ACC112 (cell line): ENCODE data around the gene SLC30A2.

Source experiments
- H2AFZ ChIP-seq: fragments of 200-600 bp; sonication (generic); one replicate; pipeline ENCODE4 v1.6.0; 2017; ENCODE audit warnings: antibody characterized with exemption, low read length; ENCODE audit not compliant: unreplicated experiment
- H3K27ac ChIP-seq: fragments of 200-600 bp; sonication (generic); 2 replicates; pipeline ENCODE4 v1.5.1; 2014; ENCODE audit warnings: low read depth, mild to moderate bottlenecking, antibody characterized with exemption, low read length, moderate library complexity
- H3K27me3 ChIP-seq: fragments of 200-600 bp; sonication (generic); 2 replicates; pipeline ENCODE4 v1.6.1; 2014; ENCODE audit warnings: mild to moderate bottlenecking, antibody characterized with exemption, low read length, moderate library complexity, mixed read lengths; ENCODE audit not compliant: insufficient read depth
- H3K36me3 ChIP-seq: fragments of 200-600 bp; sonication (generic); 2 replicates; pipeline ENCODE4 v1.6.1; 2016; ENCODE audit warnings: mild to moderate bottlenecking, antibody characterized with exemption, low read length, moderate library complexity, mixed read lengths; ENCODE audit not compliant: insufficient read depth
- H3K4me1 ChIP-seq: fragments of 200-600 bp; sonication (generic); one replicate; pipeline ENCODE4 v1.6.1; 2016; ENCODE audit warnings: low read length, mixed read lengths; ENCODE audit not compliant: insufficient read depth, unreplicated experiment, control insufficient read depth
- H3K4me3 ChIP-seq: fragments of 200-600 bp; sonication (generic); 2 replicates; pipeline ENCODE4 v1.5.1; 2014; ENCODE audit warnings: mild to moderate bottlenecking, low read depth, low read length
- H3K79me2 ChIP-seq: fragments of 200-600 bp; sonication (generic); one replicate; pipeline ENCODE4 v1.6.0; 2016; ENCODE audit warnings: low read length; ENCODE audit not compliant: control insufficient read depth, unreplicated experiment, insufficient read depth

The SLC30A2 gene

DNA sequence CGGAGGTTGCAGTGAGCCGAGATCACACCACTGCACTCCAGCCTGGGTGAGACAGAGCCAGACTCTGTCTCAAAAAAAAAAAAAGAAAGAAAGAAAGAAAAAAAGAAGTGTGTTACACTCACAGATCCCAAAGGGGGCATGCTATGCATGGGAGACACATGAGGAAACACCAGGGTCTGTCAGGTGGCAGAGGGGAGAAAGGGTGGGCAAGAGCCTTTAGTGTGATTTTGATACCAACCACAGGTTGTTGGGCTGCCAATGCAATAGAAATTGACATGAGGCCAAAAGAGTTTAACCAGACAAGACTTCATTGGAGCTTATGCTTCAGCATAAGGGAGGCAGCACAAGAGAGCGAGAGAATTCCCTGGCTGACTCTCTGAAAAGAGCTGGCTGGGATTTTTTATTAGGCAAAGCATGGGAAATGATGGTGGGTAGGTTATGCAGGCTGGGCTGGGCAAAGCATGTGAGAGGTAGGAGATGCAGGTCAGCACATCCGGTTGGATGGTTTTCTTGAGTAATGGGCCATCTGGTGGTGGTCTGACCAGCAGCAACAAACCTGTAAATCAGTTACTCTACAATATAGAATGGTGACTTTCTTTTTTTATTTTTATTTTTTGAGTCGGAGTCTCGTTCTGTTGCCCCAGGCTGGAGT, 36.0 kb downstream of the SLC30A2 start:
- H3K4me3 ChIP-seq, result no peak overlapping the region
- H2AFZ ChIP-seq, result no peak overlapping the region
- no peaks in the 10 kb centered on the region for H3K36me3 ChIP-seq
- H3K4me1 ChIP-seq, result no peaks in the 10 kb centered on the region
- no peak overlapping the region for H3K27ac ChIP-seq
- H3K27me3 ChIP-seq, result no peaks in the 10 kb centered on the region
- no peaks in the 10 kb centered on the region for H3K79me2 ChIP-seq

DNA sequence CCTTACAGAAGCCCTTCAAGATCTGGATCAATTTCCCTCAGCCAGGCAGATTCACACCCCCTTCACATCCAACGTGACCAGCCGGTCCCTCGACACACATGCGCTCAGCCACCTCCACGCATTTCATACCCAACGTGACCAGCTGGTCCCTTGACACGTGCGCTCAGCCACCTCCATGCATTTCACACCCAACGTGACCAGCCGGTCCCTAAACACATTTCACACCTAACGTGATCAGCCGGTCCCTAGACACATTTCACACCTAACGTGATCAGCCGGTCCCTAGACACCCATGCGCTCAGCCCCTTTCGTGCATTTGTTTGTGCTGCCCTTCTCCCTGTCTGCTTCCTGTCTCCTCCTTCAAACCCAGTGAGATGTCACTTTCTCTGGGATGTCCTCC, 39.2 kb downstream of the SLC30A2 start:
- H2AFZ ChIP-seq, result no peak overlapping the region
- no peak overlapping the region for H3K4me3 ChIP-seq
- H3K79me2 ChIP-seq, result no peaks in the 10 kb centered on the region
- H3K4me1 ChIP-seq, result no peaks in the 10 kb centered on the region
- no peak overlapping the region for H3K27ac ChIP-seq
- H3K36me3 ChIP-seq, result no peaks in the 10 kb centered on the region
- H3K27me3 ChIP-seq, result no peaks in the 10 kb centered on the region

DNA sequence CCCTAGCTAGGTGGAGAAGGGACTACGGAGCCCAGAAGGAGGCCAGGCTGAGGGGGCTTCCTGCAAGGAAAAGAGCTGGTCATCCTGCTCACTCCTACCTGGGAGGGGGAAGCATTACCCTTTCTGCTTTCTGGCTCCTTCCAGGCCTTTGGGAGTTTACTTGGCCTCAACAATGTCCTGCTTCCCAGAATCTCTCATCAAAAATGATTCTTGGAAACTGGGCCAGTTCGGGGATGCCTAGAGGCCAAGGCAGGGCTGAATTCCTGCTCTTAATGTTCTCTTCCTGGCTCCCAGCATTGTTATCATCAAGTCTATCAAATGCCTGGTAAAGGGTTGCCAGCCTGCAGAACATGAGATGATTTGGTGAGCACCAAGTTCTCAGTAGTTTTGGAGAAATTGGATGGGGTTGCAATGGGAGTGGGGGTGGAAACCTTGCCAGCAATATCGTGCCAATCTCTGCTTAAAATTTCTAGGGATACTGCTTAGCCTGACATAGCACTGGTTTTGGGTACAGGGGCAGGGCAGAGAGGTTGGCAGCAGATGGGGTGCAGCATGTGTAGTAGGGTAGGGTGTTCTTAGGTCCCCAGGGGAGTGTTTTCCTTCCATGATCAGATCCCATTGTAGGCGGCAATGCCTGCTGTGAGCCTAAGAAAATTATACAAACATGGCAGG, 40.3 kb downstream of the SLC30A2 start:
- no peaks in the 10 kb centered on the region for H3K27me3 ChIP-seq
- H3K36me3 ChIP-seq, result no peaks in the 10 kb centered on the region
- H2AFZ ChIP-seq, result no peak overlapping the region
- H3K79me2 ChIP-seq, result no peaks in the 10 kb centered on the region
- no peak overlapping the region for H3K4me3 ChIP-seq
- no peak overlapping the region for H3K27ac ChIP-seq
- H3K4me1 ChIP-seq, result no peaks in the 10 kb centered on the region

DNA sequence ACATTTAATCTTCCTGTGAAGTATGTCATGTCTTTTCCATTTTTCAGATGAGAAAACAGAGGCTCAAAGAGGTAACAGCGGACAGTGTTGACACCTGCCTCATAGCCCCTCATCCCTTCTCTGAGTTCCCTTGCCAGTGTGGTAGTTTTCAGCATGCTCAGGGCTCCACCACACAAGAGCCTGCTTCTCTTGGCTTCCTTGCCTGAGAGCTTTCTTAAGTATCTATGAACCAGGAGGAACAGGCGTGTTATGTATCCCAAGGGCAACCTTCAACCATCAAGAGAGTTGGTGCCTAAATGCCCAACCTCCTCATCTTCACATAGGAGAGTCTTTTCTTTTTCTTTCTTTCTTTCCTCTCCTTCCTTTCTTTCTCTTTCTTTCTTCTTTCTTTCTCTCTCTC, 42.2 kb downstream of the SLC30A2 start:
- no peak overlapping the region for H3K4me3 ChIP-seq
- H3K27me3 ChIP-seq, result no peaks in the 10 kb centered on the region
- H3K4me1 ChIP-seq, result peaks cover under 1% of the 10 kb centered on the region
- H3K36me3 ChIP-seq, result no peaks in the 10 kb centered on the region
- H3K79me2 ChIP-seq, result no peaks in the 10 kb centered on the region
- no peak overlapping the region for H3K27ac ChIP-seq
- no peak overlapping the region for H2AFZ ChIP-seq

DNA sequence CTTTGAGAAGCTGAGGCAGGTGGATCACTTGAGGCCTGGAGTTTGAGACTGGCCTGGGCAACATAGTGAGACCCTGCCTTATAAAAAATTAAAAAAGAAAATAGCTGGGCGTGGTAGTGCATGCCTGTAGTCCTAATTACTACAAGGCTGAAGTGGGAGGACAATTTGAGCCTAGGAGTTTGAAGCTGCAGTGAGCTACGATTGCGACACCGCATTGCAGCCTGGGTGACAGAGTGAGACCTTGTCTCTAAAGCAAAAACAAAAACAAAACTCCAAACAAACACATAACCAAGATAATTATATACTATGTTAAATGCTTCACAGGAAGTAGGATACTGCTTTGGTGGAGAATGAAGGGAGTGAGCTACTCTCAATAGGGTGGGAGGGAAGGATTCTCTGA, 42.7 kb downstream of the SLC30A2 start:
- Histone ChIP-seq H3K27ac (no peak overlapping the region), H2AFZ (no peak overlapping the region), H3K4me1 (peaks cover 4% of the 10 kb centered on the region), H3K27me3 (no peaks in the 10 kb centered on the region), H3K4me3 (no peak overlapping the region), H3K36me3 (no peaks in the 10 kb centered on the region), H3K79me2 (no peaks in the 10 kb centered on the region)

DNA sequence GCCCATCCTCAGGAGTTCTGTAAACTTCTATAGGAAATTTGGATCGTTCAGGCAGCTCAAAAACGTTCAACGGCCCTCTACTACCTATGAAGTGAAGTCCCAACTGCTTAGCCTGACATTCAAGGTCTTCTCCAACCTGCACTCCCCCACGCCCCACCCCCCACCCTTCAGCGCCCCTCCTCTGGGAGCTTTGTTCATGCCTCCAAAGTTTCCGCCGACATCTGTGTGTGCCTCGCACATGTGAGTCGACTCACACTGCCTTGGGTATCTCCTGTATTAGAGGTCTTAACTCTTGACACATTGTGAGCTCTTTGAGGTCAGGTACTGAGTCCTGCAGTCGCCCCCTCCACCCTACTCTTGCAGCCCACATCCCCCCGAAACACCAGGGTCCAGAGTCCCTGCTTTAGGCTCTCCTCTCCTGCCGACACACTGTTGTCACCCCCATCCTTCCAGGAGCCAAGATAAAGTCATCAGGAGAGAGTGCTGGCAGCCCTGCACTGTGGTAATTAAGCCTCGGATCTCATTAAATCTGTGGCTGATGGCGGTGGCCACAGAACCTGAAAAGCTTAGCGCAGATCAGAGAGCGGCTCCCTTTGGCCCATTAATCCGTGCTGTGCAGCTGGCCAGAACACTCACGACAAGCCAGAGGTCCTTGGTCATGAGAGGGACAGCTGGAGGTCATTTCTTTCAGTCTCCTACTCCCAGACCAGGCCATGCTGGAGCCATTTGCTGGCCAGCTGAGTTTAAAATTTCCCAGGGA, 46.7 kb downstream of the SLC30A2 start:
- Histone ChIP-seq H2AFZ (peak overlapping the region; percentile 91), H3K4me1 (peaks cover 14% of the 10 kb centered on the region), H3K27me3 (no peaks in the 10 kb centered on the region), H3K4me3 (no peak overlapping the region), H3K36me3 (no peaks in the 10 kb centered on the region), H3K79me2 (peaks cover 2% of the 10 kb centered on the region), H3K27ac (no peak overlapping the region)

DNA sequence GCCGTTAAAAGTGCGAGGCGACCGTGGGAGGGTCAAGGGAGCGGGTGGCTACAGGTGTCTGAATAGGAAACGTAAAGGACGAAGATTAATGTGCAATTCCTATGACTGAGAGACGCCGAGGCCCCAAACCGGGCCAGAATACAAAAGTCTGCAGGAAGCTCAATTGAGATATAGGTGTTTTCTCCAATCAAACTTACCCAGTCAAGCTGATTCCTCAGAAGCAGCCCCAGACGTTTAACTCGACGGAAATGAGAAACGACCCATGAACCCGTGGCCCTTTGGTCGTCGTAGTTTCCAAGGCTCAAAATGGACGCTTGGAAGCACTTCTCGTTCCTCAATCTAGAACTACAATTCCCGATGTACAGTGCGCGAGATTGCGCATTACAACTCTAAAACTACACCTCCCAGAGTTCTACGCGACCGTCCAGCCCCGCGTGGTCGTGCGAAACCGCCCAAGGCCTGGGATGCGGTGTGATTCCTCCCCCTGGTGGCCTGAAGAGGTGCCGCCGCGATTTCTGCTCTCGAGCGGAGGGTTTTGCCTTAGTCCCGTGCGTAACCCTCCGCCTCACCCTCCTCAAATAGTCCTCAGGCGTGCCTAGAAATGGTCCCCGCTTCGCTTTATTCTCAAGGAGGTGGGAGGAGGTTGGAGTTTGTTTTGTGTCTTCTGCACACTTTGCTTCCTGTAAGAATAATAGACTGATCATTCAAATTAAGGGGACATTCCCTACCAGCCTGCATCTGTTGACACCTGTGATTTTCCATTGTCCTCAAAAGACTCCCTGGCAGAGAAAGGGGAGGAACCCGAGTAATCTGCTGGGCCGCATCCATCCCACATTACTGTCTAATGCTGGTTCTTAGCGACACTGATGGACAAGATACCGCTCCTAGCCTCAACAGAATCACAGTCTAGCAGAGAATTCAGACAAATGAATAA, 47.8 kb downstream of the SLC30A2 start, which contains the start of gene PAFAH2:
Gene PAFAH2 (minus strand): TSS at position 236 of the 934 bp plus-strand sequence. CDS start 7,247 bp downstream, outside the sequence.
- H3K79me2 ChIP-seq, result peaks cover 2% of the 10 kb centered on the region
- peak within 1 kb of the TSS; percentile 86 for H3K4me3 ChIP-seq
- no peaks in the 10 kb centered on the region for H3K27me3 ChIP-seq
- peaks cover 14% of the 10 kb centered on the region for H3K4me1 ChIP-seq
- H3K27ac ChIP-seq, result peak within 1 kb of the TSS; percentile 13
- H2AFZ ChIP-seq, result peak within 1 kb of the TSS; percentile 97
- H3K36me3 ChIP-seq, result no peaks in the 10 kb centered on the region

DNA sequence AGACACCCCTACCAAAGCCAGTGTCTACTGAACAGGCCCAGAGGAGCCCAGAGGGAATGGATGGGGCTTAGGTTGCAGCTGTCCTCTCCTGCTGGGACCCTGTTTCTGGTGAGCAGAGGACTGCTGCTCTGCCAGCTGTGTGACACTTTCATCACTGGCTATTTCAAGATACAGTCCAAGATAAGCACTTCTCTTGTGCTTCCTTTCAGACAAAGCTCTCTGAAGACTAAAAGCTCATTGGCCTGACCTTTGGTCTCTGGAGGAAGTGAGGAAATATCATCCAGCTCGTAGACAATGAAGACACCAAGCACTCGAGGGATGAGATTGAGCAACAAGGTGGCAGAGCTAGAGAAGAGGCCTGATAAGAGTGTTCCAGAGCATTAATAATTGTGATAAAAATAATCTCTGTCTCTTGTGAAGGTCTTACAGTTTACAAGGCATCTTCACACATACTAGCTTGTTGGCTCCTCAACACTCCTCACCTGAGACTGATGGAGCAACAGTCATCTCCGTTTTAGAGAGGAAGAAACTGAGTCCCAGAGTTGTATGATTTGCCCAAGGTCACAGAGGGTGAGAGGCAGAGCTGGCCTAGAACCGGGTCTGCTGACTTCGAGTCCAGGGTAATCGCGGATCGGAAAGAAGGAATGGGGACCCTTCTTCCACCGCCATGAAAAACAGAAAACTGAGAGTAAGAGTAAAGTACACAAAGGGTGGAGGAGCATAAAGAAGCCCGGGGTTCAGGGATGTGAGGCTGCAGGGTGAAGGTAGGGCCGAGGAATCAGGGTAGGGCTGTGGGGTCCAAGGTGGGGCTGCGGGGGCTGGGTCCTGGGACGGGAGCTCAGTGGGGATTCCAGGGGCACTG, 48.7 kb downstream of the SLC30A2 start:
- H2AFZ ChIP-seq, result peak overlapping the region; percentile 97
- H3K79me2 ChIP-seq, result peaks cover 2% of the 10 kb centered on the region
- peak overlapping the region; percentile 86 for H3K4me3 ChIP-seq
- peak overlapping the region; percentile 13 for H3K27ac ChIP-seq
- no peaks in the 10 kb centered on the region for H3K36me3 ChIP-seq
- peaks cover 14% of the 10 kb centered on the region for H3K4me1 ChIP-seq
- no peaks in the 10 kb centered on the region for H3K27me3 ChIP-seq

DNA sequence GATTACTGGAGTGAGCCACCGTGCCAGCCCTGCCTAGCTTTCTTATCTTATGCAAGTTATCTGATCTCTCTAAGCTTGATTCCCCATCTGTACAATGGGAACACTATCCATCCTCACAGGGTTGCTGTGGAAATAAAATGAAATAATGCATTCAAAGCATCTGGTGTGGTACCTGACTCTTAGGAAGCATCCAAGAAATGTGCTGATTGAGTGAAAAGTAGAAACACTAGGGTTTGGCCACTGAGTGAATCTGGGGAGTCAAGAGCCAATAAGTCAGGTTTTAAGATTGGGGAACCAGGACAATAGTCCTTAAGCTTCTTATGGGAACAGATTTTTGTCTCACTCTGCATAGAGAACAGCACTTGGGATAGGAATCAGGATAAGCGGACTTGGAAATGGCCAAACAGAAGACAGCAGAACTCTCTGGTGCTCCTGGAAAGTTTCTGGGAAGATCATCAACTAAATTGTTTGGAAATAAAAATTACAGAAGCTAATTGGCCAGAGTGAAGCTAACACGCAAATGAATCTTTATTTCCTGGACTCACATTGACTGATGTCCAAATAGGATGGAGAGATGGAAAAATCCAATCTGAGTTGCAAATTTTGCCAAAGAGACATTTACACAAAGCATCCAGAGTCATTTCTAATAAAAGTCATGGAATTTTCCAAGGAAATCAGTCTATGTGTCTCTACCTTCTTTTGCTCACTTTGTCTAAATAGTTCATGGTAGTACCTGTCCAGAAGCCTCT, 51.3 kb downstream of the SLC30A2 start:
- Histone ChIP-seq H3K4me1 (peaks cover 24% of the 10 kb centered on the region), H3K27ac (no peak overlapping the region), H3K79me2 (peaks cover 2% of the 10 kb centered on the region), H3K27me3 (no peaks in the 10 kb centered on the region), H3K36me3 (no peaks in the 10 kb centered on the region), H3K4me3 (no peak overlapping the region), H2AFZ (no peak overlapping the region)
